MM.1S (cell line): ENCODE data around the gene CACNG5.

Experiments
- DNase-seq: peaks from one replicate; pipeline ENCODE4 v3.0.0-alpha.2; 2015
- H2AFZ ChIP-seq: fragments of 300-600 bp; sonication (generic); 2 replicates; pipeline ENCODE4 v1.6.0; 2016; ENCODE audit warnings: antibody characterized with exemption, low read length
- H3F3A ChIP-seq: fragments of 300-600 bp; sonication (generic); 2 replicates; pipeline ENCODE4 v1.6.1; 2016; ENCODE audit warnings: mild to moderate bottlenecking, antibody characterized with exemption, low read length, moderate library complexity, mixed read lengths; ENCODE audit not compliant: insufficient read depth
- H3K27ac ChIP-seq: fragments of 300-600 bp; sonication (generic); 2 replicates; pipeline ENCODE4 v1.5.1; 2016; ENCODE audit warnings: mild to moderate bottlenecking, low read length
- H3K27me3 ChIP-seq: fragments of 300-600 bp; sonication (generic); replicated peaks from 2 replicates; pipeline ENCODE4 v1.6.0; 2016; ENCODE audit warnings: low read length; ENCODE audit not compliant: insufficient read depth
- H3K36me3 ChIP-seq: fragments of 300-600 bp; sonication (generic); replicated peaks from 2 replicates; pipeline ENCODE4 v1.6.1; 2016; ENCODE audit warnings: mild to moderate bottlenecking, low read length, mixed read lengths; ENCODE audit not compliant: insufficient read depth
- H3K4me1 ChIP-seq: fragments of 300-600 bp; sonication (generic); 2 replicates; pipeline ENCODE4 v1.6.1; 2016; ENCODE audit warnings: low read length, mixed read lengths
- H3K4me2 ChIP-seq: fragments of 300-600 bp; sonication (generic); 2 replicates; pipeline ENCODE4 v1.6.0; 2016; ENCODE audit warnings: low read depth, low read length
- H3K4me3 ChIP-seq: fragments of 300-600 bp; sonication (generic); 2 replicates; pipeline ENCODE4 v1.5.1; 2016; ENCODE audit warnings: low read length, mixed read lengths
- H3K79me2 ChIP-seq: fragments of 300-600 bp; sonication (generic); 2 replicates; pipeline ENCODE4 v1.6.1; 2016; ENCODE audit warnings: mixed run types, low read length, mixed read lengths
- H3K9ac ChIP-seq: fragments of 300-600 bp; sonication (generic); 2 replicates; pipeline ENCODE4 v1.6.1; 2016; ENCODE audit warnings: low read length, mixed read lengths
- H3K9me2 ChIP-seq: fragments of 300-600 bp; sonication (generic); replicated peaks from 2 replicates; pipeline ENCODE4 v1.6.1; 2016; ENCODE audit warnings: mild to moderate bottlenecking, low read length, mixed read lengths; ENCODE audit not compliant: insufficient read depth
- H3K9me3 ChIP-seq: fragments of 300-600 bp; sonication (generic); replicated peaks from 2 replicates; pipeline ENCODE4 v1.6.1; 2016; ENCODE audit warnings: mild to moderate bottlenecking, low read length, mixed read lengths; ENCODE audit not compliant: insufficient read depth
- H4K20me1 ChIP-seq: fragments of 300-600 bp; sonication (generic); 2 replicates; pipeline ENCODE4 v1.6.1; 2016; ENCODE audit warnings: mild to moderate bottlenecking, low read length, moderate library complexity, mixed read lengths; ENCODE audit not compliant: insufficient read depth
- EZH2 ChIP-seq: fragments of 300-600 bp; sonication (generic); optimal IDR thresholded peaks from 2 replicates; pipeline ENCODE3; 2017; ENCODE audit warnings: low read depth, mild to moderate bottlenecking, antibody characterized with exemption, low read length, mixed read lengths
- EZH2phosphoT487 ChIP-seq: fragments of 300-600 bp; sonication (generic); IDR thresholded peaks from 2 replicates; pipeline ENCODE4 v1.6.1; 2018; ENCODE audit warnings: antibody characterized with exemption, low read length
- TF ChIP-seq, protein P1 (sequence below): fragments of 300-600 bp; sonication (generic); IDR thresholded peaks from 2 replicates; pipeline ENCODE4 v1.5.1; 2016; ENCODE audit warnings: antibody characterized with exemption, low read length, mixed read lengths

Gene CACNG5

DNA sequence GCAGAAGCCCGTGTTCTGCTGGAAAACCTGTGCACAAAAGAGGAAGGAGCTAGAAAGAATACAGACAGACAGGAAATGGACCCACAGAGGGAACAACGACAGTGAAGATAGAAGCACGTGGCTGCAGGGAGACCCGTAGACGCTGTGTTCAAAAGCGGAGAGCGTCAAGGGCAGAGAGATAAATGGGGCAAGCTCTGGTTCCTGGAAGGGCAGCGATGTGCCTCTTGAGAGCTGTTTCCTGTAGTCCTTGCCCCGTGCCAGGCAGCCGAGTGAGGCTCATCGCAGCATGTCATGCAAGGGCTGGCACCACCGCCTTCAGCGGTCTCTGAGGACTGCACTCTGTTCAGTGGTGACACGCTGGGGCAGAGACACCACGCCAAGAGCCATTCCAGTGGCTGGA is 43.6 kb upstream of the CACNG5 start:
- no peak overlapping the region for H3K4me2 ChIP-seq
- DNase-seq, result no peak

DNA sequence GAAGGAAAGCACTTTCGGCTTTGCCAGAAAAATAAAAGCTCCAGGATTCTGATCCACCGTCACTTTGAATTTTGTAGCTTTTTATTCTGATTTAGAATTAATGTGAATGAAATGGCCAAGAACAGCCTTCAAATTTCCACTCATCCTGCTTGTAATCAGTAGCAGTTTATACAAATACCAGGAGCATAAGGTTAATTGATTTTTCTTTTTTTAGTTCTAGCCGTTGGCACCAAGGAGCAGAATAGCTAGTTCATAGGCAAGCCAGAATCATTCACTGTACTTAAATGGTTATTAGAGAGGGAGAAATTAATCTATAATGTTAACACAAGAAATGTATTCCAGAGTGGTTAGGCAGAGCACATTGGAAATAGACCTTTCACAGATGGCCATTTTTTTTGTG is 41.1 kb upstream of the CACNG5 start:
- H3K79me2 ChIP-seq, result no peaks in the 10 kb centered on the region
- no peaks in the 10 kb centered on the region for H3K36me3 ChIP-seq
- no peak overlapping the region for H3K4me3 ChIP-seq
- no peaks in the 10 kb centered on the region for H4K20me1 ChIP-seq
- H3K9me2 ChIP-seq, result no peaks in the 10 kb centered on the region
- no peak for DNase-seq
- H3K4me1 ChIP-seq, result no peaks in the 10 kb centered on the region
- TF ChIP-seq, protein P1, sequence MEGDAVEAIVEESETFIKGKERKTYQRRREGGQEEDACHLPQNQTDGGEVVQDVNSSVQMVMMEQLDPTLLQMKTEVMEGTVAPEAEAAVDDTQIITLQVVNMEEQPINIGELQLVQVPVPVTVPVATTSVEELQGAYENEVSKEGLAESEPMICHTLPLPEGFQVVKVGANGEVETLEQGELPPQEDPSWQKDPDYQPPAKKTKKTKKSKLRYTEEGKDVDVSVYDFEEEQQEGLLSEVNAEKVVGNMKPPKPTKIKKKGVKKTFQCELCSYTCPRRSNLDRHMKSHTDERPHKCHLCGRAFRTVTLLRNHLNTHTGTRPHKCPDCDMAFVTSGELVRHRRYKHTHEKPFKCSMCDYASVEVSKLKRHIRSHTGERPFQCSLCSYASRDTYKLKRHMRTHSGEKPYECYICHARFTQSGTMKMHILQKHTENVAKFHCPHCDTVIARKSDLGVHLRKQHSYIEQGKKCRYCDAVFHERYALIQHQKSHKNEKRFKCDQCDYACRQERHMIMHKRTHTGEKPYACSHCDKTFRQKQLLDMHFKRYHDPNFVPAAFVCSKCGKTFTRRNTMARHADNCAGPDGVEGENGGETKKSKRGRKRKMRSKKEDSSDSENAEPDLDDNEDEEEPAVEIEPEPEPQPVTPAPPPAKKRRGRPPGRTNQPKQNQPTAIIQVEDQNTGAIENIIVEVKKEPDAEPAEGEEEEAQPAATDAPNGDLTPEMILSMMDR, result no peak
- TF ChIP-seq EZH2phosphoT487, result no peak
- no peak for TF ChIP-seq EZH2
- no peak overlapping the region for H3K9ac ChIP-seq
- H2AFZ ChIP-seq, result no peak overlapping the region
- H3F3A ChIP-seq, result no peaks in the 10 kb centered on the region
- H3K27me3 ChIP-seq, result no peaks in the 10 kb centered on the region
- H3K4me2 ChIP-seq, result no peak overlapping the region
- no peaks in the 10 kb centered on the region for H3K9me3 ChIP-seq
- no peak overlapping the region for H3K27ac ChIP-seq

More for the DNA sequence above, 43.6 kb upstream of the CACNG5 start:
- Histone ChIP-seq H3K4me1 (no peaks in the 10 kb centered on the region), H3K27ac (no peak overlapping the region), H3K9me3 (no peaks in the 10 kb centered on the region), H3K36me3 (no peaks in the 10 kb centered on the region), H2AFZ (no peak overlapping the region), H3K79me2 (no peaks in the 10 kb centered on the region), H3K4me3 (no peak overlapping the region), H3F3A (no peaks in the 10 kb centered on the region), H3K27me3 (no peaks in the 10 kb centered on the region), H4K20me1 (no peaks in the 10 kb centered on the region), H3K9ac (no peak overlapping the region), H3K9me2 (no peaks in the 10 kb centered on the region)
- no peak for TF ChIP-seq EZH2
- no peak for TF ChIP-seq EZH2phosphoT487
- TF ChIP-seq, protein P1, result no peak

DNA sequence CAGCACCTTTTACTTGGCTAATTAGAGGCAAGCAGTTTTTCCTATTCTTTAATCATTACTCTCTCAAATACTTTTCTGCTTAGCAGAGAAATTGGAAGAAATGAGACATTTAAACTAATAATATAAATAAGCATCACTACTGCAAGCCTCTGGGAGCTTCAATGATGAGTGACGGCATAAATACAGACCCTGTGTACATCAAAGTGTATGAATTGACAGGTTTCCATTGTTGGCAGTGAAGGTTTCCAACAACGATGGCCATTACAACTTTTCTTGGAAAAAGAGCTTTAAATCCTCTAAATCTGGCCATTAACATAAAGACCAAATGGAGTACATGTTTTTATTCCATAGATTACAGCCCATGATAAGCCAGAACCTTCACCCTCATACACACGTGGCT is 39.4 kb upstream of the CACNG5 start:
- H3F3A ChIP-seq, result no peaks in the 10 kb centered on the region
- no peak overlapping the region for H3K27ac ChIP-seq
- no peaks in the 10 kb centered on the region for H3K4me1 ChIP-seq
- H3K9me3 ChIP-seq, result no peaks in the 10 kb centered on the region
- no peaks in the 10 kb centered on the region for H4K20me1 ChIP-seq
- H3K36me3 ChIP-seq, result no peaks in the 10 kb centered on the region
- no peak overlapping the region for H3K4me3 ChIP-seq
- no peak for DNase-seq
- H3K9ac ChIP-seq, result no peak overlapping the region
- TF ChIP-seq EZH2 (no peak), EZH2phosphoT487 (no peak)
- TF ChIP-seq, protein P1, result no peak
- H2AFZ ChIP-seq, result no peak overlapping the region
- H3K79me2 ChIP-seq, result no peaks in the 10 kb centered on the region
- H3K4me2 ChIP-seq, result no peak overlapping the region
- H3K27me3 ChIP-seq, result no peaks in the 10 kb centered on the region
- no peaks in the 10 kb centered on the region for H3K9me2 ChIP-seq
